HCT116 (cell line): ENCODE measurements around the gene IL36A. TPM values are rescaled to one million over a fixed set of nuclear protein-coding genes. Genes with fewer than 3 reads are reported as not detected.
A peak's percentile ranks its signal among the peaks of the same experiment; 100 is the strongest.

Source experiments
- ATAC-seq: fragments of 200-7000 bp; cut with Tn5 transposase; 2 replicates; pipeline ENCODE4 v1.9.1; 2020; ENCODE audit warnings: mild to moderate bottlenecking, moderate library complexity
- BruUV-seq: library from RNA; stranded (reverse); fragments of 400-500 nt; replicated peaks from 2 replicates; lab custom pipeline; 2021; lab: Mats Ljungman, UMichigan
- CTCF ChIA-PET: fragments of 300-600 bp; sonication (Branson Sonifier 250); formaldehyde crosslinking; loops from one replicate; lab custom pipeline; 2021; ENCODE audit warnings: antibody characterized with exemption; lab: Charles Lee
- POLR2A ChIA-PET: fragments of 300-600, 350-600 bp; sonication (Branson Sonifier 250); formaldehyde crosslinking; loops from one replicate; lab custom pipeline; 2021; ENCODE audit warnings: antibody characterized with exemption; lab: Charles Lee
- RAD21 ChIA-PET, 2 experiments: fragments of 300-600 bp; sonication (Branson Sonifier 250); formaldehyde crosslinking; loops; one replicate each; lab custom pipeline; 2023; ENCODE audit warnings: low total read pairs in 2 of 2; ENCODE audit not compliant: uncharacterized antibody in 2 of 2, unreplicated experiment in 2 of 2, low non-redundant PET in 1 of 2; lab: Charles Lee
- DNase-seq: peaks from one replicate; pipeline ENCODE4 v3.0.0-alpha.2; 2010; ENCODE audit warnings: low read depth, low spot score
- H2AFZ ChIP-seq: fragments of 200-600 bp; shearing (Covaris generic), sonication (generic); 2 replicates; pipeline ENCODE4 v1.6.1; 2017; ENCODE audit warnings: low read depth, mixed run types, mixed read lengths, antibody characterized with exemption, low read length; ENCODE audit not compliant: poor library complexity, severe bottlenecking
- H3K27ac ChIP-seq: 2 replicates; pipeline ENCODE4 v1.5.1; 2012; ENCODE audit warnings: low read depth, low read length
- H3K27me3 ChIP-seq: fragments of 200-600 bp; sonication (generic); 2 replicates; pipeline ENCODE4 v1.6.1; 2016; ENCODE audit warnings: mixed run types, low read length, mixed read lengths; ENCODE audit not compliant: insufficient read depth
- H3K36me3 ChIP-seq, 2 experiments: fragments of 200-500 bp in 1 of 2; fragments of 200-600 bp in 1 of 2; sonication (Bioruptor generic) in 1 of 2; sonication (generic) in 1 of 2; 2 replicates each; pipeline versions ENCODE4 v1.5.1 to v1.6.1; 2014 to 2016; ENCODE audit warnings: low read length in 2 of 2, inconsistent platforms in 1 of 2, mixed read lengths in 1 of 2, mixed run types in 1 of 2; ENCODE audit not compliant: insufficient read depth in 2 of 2, control insufficient read depth in 1 of 2
- H3K4me1 ChIP-seq, 2 experiments: fragments of 200-600 bp in 1 of 2; sonication (generic) in 1 of 2; 2 replicates each; pipeline versions ENCODE4 v1.5.1 to v1.6.1; 2012 to 2017; ENCODE audit warnings: low read length in 2 of 2, inconsistent platforms in 1 of 2, mild to moderate bottlenecking in 1 of 2, mixed read lengths in 1 of 2, mixed run types in 1 of 2, moderate library complexity in 1 of 2; ENCODE audit not compliant: insufficient read depth in 2 of 2, control insufficient read depth in 1 of 2
- H3K4me2 ChIP-seq: fragments of 200-600 bp; sonication (generic); 2 replicates; pipeline ENCODE4 v1.6.1; 2017; ENCODE audit warnings: mixed run types, low read length, mixed read lengths
- H3K4me3 ChIP-seq, 2 experiments: fragments of 200-600 bp in 1 of 2; sonication (generic) in 1 of 2; replicated peaks in 1 of 2; 2 replicates each; pipeline ENCODE4 v1.5.1; 2011 to 2016; ENCODE audit warnings: low read length in 2 of 2, control low read depth in 1 of 2, low read depth in 1 of 2, mild to moderate bottlenecking in 1 of 2, mixed read lengths in 1 of 2, mixed run types in 1 of 2
- H3K79me2 ChIP-seq: fragments of 200-600 bp; sonication (generic); 2 replicates; pipeline ENCODE4 v1.6.1; 2017; ENCODE audit warnings: mild to moderate bottlenecking, mixed run types, low read length, moderate library complexity, mixed read lengths; ENCODE audit not compliant: insufficient read depth
- H3K9ac ChIP-seq: fragments of 200-600 bp; sonication (generic); 2 replicates; pipeline ENCODE4 v1.6.1; 2016; ENCODE audit warnings: low read length, mixed read lengths
- H3K9me2 ChIP-seq: fragments of 200-600 bp; sonication (generic), shearing (Covaris generic); 2 replicates; pipeline ENCODE4 v1.6.1; 2017; ENCODE audit warnings: mixed run types, mild to moderate bottlenecking, moderate library complexity; ENCODE audit not compliant: insufficient read depth
- H3K9me3 ChIP-seq, 2 experiments: fragments of 200-500 bp in 1 of 2; fragments of 200-600 bp in 1 of 2; sonication (Bioruptor generic) in 1 of 2; sonication (generic) in 1 of 2; 2 replicates each; pipeline ENCODE4 v1.6.1; 2014 to 2017; ENCODE audit warnings: low read length in 2 of 2, mixed read lengths in 2 of 2, inconsistent platforms in 1 of 2, low read depth in 1 of 2, mild to moderate bottlenecking in 1 of 2, mixed run types in 1 of 2, moderate library complexity in 1 of 2; ENCODE audit not compliant: control insufficient read depth in 1 of 2, insufficient read depth in 1 of 2
- H4K20me1 ChIP-seq: fragments of 200-600 bp; sonication (generic), shearing (Covaris generic); 2 replicates; pipeline ENCODE4 v1.6.1; 2017; ENCODE audit warnings: mixed run types, mild to moderate bottlenecking, moderate library complexity; ENCODE audit not compliant: insufficient read depth
- CBX3 ChIP-seq: IDR thresholded peaks from 2 replicates; pipeline ENCODE4 v1.6.1; 2012; ENCODE audit warnings: low read depth
- EGR1 ChIP-seq: IDR thresholded peaks from 2 replicates; pipeline ENCODE4 v1.6.1; 2012; ENCODE audit warnings: low read depth
- ELF1 ChIP-seq: IDR thresholded peaks from 2 replicates; pipeline ENCODE4 v1.6.1; 2012; ENCODE audit warnings: low read depth, borderline replicate concordance
- EZH2 ChIP-seq: fragments of 200-600 bp; sonication (generic); IDR thresholded peaks from 2 replicates; pipeline ENCODE4 v1.6.1; 2017; ENCODE audit warnings: antibody characterized with exemption, mixed run types
- FOSL1 ChIP-seq: IDR thresholded peaks from 2 replicates; pipeline ENCODE4 v1.6.1; 2012; ENCODE audit warnings: low read depth
- POLR2A ChIP-seq: IDR thresholded peaks from 2 replicates; pipeline ENCODE4 v1.7.0; 2011; ENCODE audit warnings: borderline replicate concordance; ENCODE audit not compliant: insufficient read depth, insufficient read length; ENCODE audit errors: extremely low read depth
- POLR2AphosphoS5 ChIP-seq: IDR thresholded peaks from 2 replicates; pipeline ENCODE4 v1.6.1; 2011; ENCODE audit warnings: mild to moderate bottlenecking, low read depth, low read length, moderate library complexity
- RAD21 ChIP-seq: IDR thresholded peaks from 2 replicates; pipeline ENCODE4 v1.6.1; 2012; ENCODE audit warnings: low read depth, mild to moderate bottlenecking
- SIN3A ChIP-seq: IDR thresholded peaks from 2 replicates; pipeline ENCODE4 v1.6.1; 2012; ENCODE audit warnings: low read depth
- SRF ChIP-seq: IDR thresholded peaks from 2 replicates; pipeline ENCODE4 v1.6.1; 2012; ENCODE audit warnings: low read depth
- TCF7L2 ChIP-seq: IDR thresholded peaks from 2 replicates; pipeline ENCODE4 v1.7.0; 2011; ENCODE audit warnings: borderline replicate concordance, inconsistent platforms; ENCODE audit not compliant: insufficient read depth, insufficient read length; ENCODE audit errors: extremely low read depth
- YY1 ChIP-seq: IDR thresholded peaks from 2 replicates; pipeline ENCODE4 v1.6.1; 2011; ENCODE audit warnings: low read length, low read depth, moderate library complexity, mild to moderate bottlenecking; ENCODE audit not compliant: insufficient replicate concordance; ENCODE audit errors: extremely low read depth
- ZBTB33 ChIP-seq: IDR thresholded peaks from 2 replicates; pipeline ENCODE4 v1.6.1; 2011; ENCODE audit warnings: mild to moderate bottlenecking, low read length, moderate library complexity; ENCODE audit not compliant: insufficient replicate concordance; ENCODE audit errors: extremely low read depth
- ZFX ChIP-seq: fragments of 450-650 bp; IDR thresholded peaks from 2 replicates; pipeline ENCODE4 v1.6.1; 2017
- ZNF274 ChIP-seq: fragments of 200-500 bp; sonication (Bioruptor generic); IDR thresholded peaks from 2 replicates; pipeline ENCODE4 v1.6.1; 2014; ENCODE audit warnings: mild to moderate bottlenecking, low read depth, low read length, inconsistent platforms
- intact Hi-C: fragments of 100-400 bp; cut with micrococcal nuclease; formaldehyde crosslinking; loops from 2 replicates; pipeline ENCODE4 v1.10.0; 2022
- total RNA-seq: library from RNA; stranded (reverse); gene quantifications from one replicate; pipeline ENCODE4 v1.2.1, GENCODE V29; 2021; ENCODE audit not compliant: unreplicated experiment
- TF ChIP-seq, protein P1 (sequence below): IDR thresholded peaks from 2 replicates; pipeline ENCODE4 v1.6.1; 2012
- TF ChIP-seq, protein P2 (sequence below): IDR thresholded peaks from 2 replicates; pipeline ENCODE4 v1.6.1; 2012; ENCODE audit warnings: low read depth

IL36A gene
- total RNA-seq, 1 experiment from 2014 or later, result not detected

DNA sequence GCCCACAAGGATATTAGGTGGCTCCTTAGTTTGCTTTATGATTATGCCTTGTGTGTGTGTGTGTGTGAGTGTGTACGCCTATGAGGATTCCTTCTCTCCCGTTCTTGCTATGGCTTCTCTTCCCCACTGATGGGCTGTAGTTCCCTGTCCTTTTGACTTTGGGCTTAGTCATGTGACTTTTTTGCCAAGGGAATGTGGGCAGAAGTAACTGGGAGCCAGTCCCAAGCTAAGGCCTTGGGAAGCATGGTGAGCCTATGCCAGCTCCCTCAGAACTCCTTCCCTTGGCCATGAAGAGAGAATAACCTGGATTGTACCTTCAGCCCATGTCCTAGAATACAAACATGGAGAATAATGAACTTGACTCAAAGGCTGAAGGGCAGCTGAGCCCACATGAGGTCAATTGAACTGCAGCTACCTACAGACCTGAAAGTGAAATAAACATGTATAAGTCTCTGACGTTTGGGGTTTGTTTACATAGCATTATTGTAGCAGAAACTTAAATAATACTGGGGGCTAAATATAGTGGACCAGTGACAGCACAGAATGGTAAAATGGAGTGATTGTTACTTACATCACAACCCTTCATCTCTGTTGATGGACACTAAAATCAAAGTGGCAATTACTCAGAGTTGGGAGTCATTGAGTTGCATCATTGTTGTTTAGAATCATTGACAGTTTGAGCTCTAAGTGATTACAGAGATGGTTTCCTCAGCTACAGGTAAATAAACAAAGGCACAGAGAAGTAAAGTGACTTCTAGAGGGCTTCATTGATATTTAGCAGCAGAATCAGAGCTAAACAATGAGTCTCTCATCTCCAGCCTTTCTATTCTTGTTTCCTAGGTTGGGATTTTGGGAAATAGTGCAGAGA is 42.7 kb upstream of the IL36A start (continued):
- TF ChIP-seq, protein P1, sequence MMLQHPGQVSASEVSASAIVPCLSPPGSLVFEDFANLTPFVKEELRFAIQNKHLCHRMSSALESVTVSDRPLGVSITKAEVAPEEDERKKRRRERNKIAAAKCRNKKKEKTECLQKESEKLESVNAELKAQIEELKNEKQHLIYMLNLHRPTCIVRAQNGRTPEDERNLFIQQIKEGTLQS, result no peak

DNA sequence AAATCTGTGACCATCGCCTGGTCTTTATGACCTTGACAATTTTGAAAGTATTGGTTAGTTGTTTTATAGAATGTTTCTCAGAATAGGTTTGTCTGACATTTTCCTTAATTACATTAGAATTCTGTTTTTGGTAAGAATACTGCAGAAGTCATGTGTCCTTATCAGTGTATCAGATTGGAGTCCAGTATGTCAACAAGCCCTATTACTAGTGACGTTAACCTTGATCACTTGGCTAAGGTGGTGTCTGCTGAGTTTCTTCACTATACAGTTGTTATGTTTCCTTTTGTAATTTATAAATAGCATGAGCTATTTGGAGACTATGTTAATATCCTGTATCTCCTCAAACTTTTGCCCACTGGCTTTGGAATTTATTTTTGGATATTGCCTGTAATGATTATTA is 38.2 kb upstream of the IL36A start:
- ChIA-PET POLR2A (no interaction called here), RAD21 (no interaction called here), CTCF (interaction anchor here (1.7 kb wide), 1 partner anchor 8 kb away, joined by 8 read pairs; no protein-coding TSS in a partner anchor)
- H3K27ac ChIP-seq, result no peak overlapping the region
- intact Hi-C loops, result no loop called here
- H3K4me3 ChIP-seq, result no peak overlapping the region
- peak overlapping the region; percentile 31 for H2AFZ ChIP-seq
- H3K9ac ChIP-seq, result no peak overlapping the region
- no peaks in the 10 kb centered on the region for H3K9me2 ChIP-seq
- no TSS peak for BruUV-seq
- 0 out of 2 replicates have a peak, but pooled peaks cover 5% of the 10 kb centered on the region for H3K27me3 ChIP-seq
- ATAC-seq, result no peak
- H3K79me2 ChIP-seq, result no peaks in the 10 kb centered on the region
- no peaks in the 10 kb centered on the region for H3K4me1 ChIP-seq
- no peaks in the 10 kb centered on the region for H3K9me3 ChIP-seq
- H3K36me3 ChIP-seq, result no peaks in the 10 kb centered on the region
- no peak overlapping the region for H3K4me2 ChIP-seq
- no peaks in the 10 kb centered on the region for H4K20me1 ChIP-seq
- no peak for DNase-seq
- no peak for TF ChIP-seq SRF
- no peak for TF ChIP-seq EZH2
- no peak for TF ChIP-seq CBX3
- no peak for TF ChIP-seq ZFX
- TF ChIP-seq FOSL1, result no peak
- TF ChIP-seq TCF7L2, result no peak
- TF ChIP-seq ZNF274, result no peak
- TF ChIP-seq EGR1, result no peak
- TF ChIP-seq POLR2A, result no peak
- TF ChIP-seq YY1, result no peak
- no peak for TF ChIP-seq ELF1
- TF ChIP-seq, protein P1, result no peak
- TF ChIP-seq POLR2AphosphoS5, result no peak
- TF ChIP-seq SIN3A, result no peak
- no peak for TF ChIP-seq ZBTB33
- TF ChIP-seq, protein P2, sequence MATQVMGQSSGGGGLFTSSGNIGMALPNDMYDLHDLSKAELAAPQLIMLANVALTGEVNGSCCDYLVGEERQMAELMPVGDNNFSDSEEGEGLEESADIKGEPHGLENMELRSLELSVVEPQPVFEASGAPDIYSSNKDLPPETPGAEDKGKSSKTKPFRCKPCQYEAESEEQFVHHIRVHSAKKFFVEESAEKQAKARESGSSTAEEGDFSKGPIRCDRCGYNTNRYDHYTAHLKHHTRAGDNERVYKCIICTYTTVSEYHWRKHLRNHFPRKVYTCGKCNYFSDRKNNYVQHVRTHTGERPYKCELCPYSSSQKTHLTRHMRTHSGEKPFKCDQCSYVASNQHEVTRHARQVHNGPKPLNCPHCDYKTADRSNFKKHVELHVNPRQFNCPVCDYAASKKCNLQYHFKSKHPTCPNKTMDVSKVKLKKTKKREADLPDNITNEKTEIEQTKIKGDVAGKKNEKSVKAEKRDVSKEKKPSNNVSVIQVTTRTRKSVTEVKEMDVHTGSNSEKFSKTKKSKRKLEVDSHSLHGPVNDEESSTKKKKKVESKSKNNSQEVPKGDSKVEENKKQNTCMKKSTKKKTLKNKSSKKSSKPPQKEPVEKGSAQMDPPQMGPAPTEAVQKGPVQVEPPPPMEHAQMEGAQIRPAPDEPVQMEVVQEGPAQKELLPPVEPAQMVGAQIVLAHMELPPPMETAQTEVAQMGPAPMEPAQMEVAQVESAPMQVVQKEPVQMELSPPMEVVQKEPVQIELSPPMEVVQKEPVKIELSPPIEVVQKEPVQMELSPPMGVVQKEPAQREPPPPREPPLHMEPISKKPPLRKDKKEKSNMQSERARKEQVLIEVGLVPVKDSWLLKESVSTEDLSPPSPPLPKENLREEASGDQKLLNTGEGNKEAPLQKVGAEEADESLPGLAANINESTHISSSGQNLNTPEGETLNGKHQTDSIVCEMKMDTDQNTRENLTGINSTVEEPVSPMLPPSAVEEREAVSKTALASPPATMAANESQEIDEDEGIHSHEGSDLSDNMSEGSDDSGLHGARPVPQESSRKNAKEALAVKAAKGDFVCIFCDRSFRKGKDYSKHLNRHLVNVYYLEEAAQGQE, result no peak
- no peak for TF ChIP-seq RAD21
